DOHH2 (cell line): ENCODE measurements around the gene PSMB1.

ENCODE experiments used
- H3F3A ChIP-seq: fragments of 200-600 bp; sonication (generic), shearing (Covaris generic); 2 replicates; pipeline ENCODE4 v1.6.0; 2016; ENCODE audit warnings: antibody characterized with exemption, mild to moderate bottlenecking; ENCODE audit not compliant: control insufficient read depth, insufficient read depth
- H3K27ac ChIP-seq: fragments of 200-600 bp; sonication (generic); 2 replicates; pipeline ENCODE4 v1.5.1; 2014; ENCODE audit warnings: low read depth, mild to moderate bottlenecking, low read length, moderate library complexity
- H3K27me3 ChIP-seq: fragments of 200-600 bp; sonication (generic); 2 replicates; pipeline ENCODE4 v1.6.1; 2014; ENCODE audit warnings: mild to moderate bottlenecking, low read length, mixed read lengths; ENCODE audit not compliant: control insufficient read depth
- H3K36me3 ChIP-seq: fragments of 200-600 bp; sonication (generic); 2 replicates; pipeline ENCODE4 v1.6.1; 2014; ENCODE audit warnings: mild to moderate bottlenecking, low read length, moderate library complexity, mixed read lengths; ENCODE audit not compliant: control insufficient read depth
- H3K4me1 ChIP-seq: fragments of 200-600 bp; sonication (generic); 2 replicates; pipeline ENCODE4 v1.6.1; 2014; ENCODE audit warnings: mild to moderate bottlenecking, low read length, mixed read lengths; ENCODE audit not compliant: control insufficient read depth
- H3K4me2 ChIP-seq: fragments of 200-600 bp; sonication (generic); 2 replicates; pipeline ENCODE4 v1.6.0; 2014; ENCODE audit warnings: mild to moderate bottlenecking, low read length, moderate library complexity
- H3K4me3 ChIP-seq: fragments of 200-600 bp; sonication (generic); 2 replicates; pipeline ENCODE4 v1.5.1; 2014; ENCODE audit warnings: mild to moderate bottlenecking, low read length, mixed read lengths
- H3K79me2 ChIP-seq: fragments of 200-600 bp; sonication (generic); 2 replicates; pipeline ENCODE4 v1.6.1; 2014; ENCODE audit warnings: mild to moderate bottlenecking, low read length, mixed read lengths; ENCODE audit not compliant: control insufficient read depth
- H3K9me2 ChIP-seq: fragments of 200-600 bp; sonication (generic); replicated peaks from 2 replicates; pipeline ENCODE4 v1.6.1; 2014; ENCODE audit warnings: mild to moderate bottlenecking, low read length, mixed read lengths; ENCODE audit not compliant: control insufficient read depth
- H3K9me3 ChIP-seq: fragments of 200-600 bp; sonication (generic); 2 replicates; pipeline ENCODE4 v1.6.1; 2014; ENCODE audit warnings: antibody characterized with exemption, low read length, mixed read lengths; ENCODE audit not compliant: control insufficient read depth, insufficient read depth
- H4K20me1 ChIP-seq: fragments of 200-600 bp; sonication (generic); 2 replicates; pipeline ENCODE4 v1.6.0; 2014; ENCODE audit warnings: low read depth, mild to moderate bottlenecking, antibody characterized with exemption, low read length, moderate library complexity; ENCODE audit not compliant: control insufficient read depth, insufficient read depth
- EZH2phosphoT487 ChIP-seq: fragments of 200-600 bp; sonication (generic); IDR thresholded peaks from 2 replicates; pipeline ENCODE4 v1.6.1; 2017; ENCODE audit warnings: borderline replicate concordance, mild to moderate bottlenecking, antibody characterized with exemption, low read length, moderate library complexity, mixed read lengths
- TF ChIP-seq, protein P1 (sequence below): fragments of 200-600 bp; sonication (generic); IDR thresholded peaks from one replicate; pipeline ENCODE4 v1.5.1; 2014; ENCODE audit warnings: antibody characterized with exemption, mild to moderate bottlenecking, low read depth, low read length; ENCODE audit not compliant: poor library complexity, severe bottlenecking

Gene PSMB1

DNA sequence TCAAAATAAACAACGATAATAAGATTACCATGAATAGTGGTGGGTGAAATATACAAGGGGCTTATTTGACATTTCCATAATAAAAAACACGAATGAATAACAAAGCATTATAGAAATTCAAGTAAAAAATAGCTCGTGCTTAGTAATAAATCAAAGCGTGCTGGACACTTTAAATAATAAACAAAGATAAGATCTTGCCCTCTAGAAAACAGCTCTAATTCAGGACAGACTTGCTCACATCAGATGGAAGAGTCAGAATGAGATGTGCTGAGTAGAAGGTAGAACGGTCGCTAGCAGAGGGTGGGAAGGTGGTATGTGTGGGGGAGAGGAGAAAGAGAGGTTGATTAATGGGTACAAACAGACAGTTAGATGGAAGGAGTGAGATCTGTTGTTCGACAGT lies 27.3 kb downstream of the PSMB1 start:
- Histone ChIP-seq H3F3A (peaks cover 3% of the 10 kb centered on the region; the same call in 1 of the 2 replicates), H3K27me3 (no peaks in the 10 kb centered on the region), H3K4me3 (no peak overlapping the region), H3K9me2 (no peaks in the 10 kb centered on the region), H3K27ac (no peak overlapping the region), H3K9me3 (no peaks in the 10 kb centered on the region), H3K79me2 (no peaks in the 10 kb centered on the region), H4K20me1 (no peaks in the 10 kb centered on the region), H3K36me3 (no peaks in the 10 kb centered on the region), H3K4me2 (no peak overlapping the region), H3K4me1 (no peaks in the 10 kb centered on the region)
- TF ChIP-seq EZH2phosphoT487: no peak
- TF ChIP-seq, protein P1, sequence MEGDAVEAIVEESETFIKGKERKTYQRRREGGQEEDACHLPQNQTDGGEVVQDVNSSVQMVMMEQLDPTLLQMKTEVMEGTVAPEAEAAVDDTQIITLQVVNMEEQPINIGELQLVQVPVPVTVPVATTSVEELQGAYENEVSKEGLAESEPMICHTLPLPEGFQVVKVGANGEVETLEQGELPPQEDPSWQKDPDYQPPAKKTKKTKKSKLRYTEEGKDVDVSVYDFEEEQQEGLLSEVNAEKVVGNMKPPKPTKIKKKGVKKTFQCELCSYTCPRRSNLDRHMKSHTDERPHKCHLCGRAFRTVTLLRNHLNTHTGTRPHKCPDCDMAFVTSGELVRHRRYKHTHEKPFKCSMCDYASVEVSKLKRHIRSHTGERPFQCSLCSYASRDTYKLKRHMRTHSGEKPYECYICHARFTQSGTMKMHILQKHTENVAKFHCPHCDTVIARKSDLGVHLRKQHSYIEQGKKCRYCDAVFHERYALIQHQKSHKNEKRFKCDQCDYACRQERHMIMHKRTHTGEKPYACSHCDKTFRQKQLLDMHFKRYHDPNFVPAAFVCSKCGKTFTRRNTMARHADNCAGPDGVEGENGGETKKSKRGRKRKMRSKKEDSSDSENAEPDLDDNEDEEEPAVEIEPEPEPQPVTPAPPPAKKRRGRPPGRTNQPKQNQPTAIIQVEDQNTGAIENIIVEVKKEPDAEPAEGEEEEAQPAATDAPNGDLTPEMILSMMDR: no peak

DNA sequence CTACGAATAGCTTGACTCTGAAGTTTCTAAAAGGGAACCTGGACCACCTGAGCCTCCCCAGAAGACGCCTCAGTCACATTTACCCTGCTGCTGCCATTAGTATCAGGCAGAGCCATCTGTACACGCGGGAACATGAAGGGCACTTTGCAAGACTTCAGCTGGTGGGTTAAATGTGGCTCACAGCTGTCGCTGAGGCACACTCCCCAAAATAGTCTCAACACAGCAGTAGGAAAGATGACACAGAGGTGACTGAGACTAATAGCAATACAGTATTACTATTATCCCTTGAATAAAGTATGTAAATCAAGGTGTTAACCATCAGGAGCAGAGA lies 29.0 kb downstream of the PSMB1 start:
- peaks cover 10% of the 10 kb centered on the region for H3K27me3 ChIP-seq
- H3K4me1 ChIP-seq: no peaks in the 10 kb centered on the region
- H4K20me1 ChIP-seq: no peaks in the 10 kb centered on the region
- H3K9me2 ChIP-seq: no peaks in the 10 kb centered on the region
- H3K4me3 ChIP-seq: no peak overlapping the region
- no peak overlapping the region for H3K27ac ChIP-seq
- H3K9me3 ChIP-seq: no peaks in the 10 kb centered on the region
- H3F3A ChIP-seq: no peaks in the 10 kb centered on the region
- TF ChIP-seq EZH2phosphoT487: no peak
- TF ChIP-seq, protein P1: no peak
- H3K36me3 ChIP-seq: no peaks in the 10 kb centered on the region
- H3K4me2 ChIP-seq: no peak overlapping the region
- no peaks in the 10 kb centered on the region for H3K79me2 ChIP-seq

DNA sequence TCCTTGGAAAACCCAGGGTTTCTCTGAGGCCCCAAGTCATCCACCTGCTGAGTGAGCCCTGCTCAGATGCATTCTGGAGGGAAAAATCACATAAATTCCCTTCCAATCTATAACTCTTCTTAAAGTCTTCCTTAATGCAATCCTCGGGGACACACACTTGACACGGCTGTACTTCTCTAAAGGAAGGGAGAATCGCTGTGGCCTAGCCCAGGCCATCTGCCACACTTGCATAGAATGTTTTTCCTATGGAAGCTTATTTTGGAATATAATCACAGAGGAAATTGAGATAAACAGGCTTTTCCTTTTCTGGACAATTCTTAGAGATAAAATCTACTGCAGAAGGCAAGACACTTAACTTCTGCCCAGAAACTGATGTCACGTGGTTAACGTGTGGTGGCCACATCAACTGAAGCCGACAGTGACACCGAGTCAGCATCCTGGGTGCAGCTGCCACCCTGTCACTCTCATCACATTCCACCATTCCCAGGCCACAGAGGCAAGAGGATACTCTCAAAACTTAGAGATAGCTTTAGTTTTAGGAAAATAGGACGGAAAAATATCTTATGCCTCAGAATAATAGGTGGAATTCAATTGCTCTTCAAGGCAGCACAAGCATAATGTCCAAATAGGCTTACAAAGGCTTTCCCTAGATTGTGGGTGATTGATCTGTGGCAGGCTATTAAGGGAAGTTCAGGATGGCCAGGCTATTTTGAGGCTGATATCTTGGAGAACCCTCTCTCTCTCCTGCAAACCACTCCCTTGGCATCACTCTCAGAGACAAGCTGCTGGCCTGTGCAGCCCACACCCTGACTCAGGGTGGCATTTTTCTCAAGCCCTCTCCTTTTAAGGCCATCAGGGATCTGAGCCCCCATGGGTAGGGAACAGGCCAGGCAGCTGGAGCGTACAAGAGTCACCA lies 29.6 kb downstream of the PSMB1 start:
- TF ChIP-seq, protein P1: no peak
- no peak for TF ChIP-seq EZH2phosphoT487
- H3F3A ChIP-seq: no peaks in the 10 kb centered on the region
- no peak overlapping the region for H3K4me3 ChIP-seq
- no peak overlapping the region for H3K4me2 ChIP-seq
- no peak overlapping the region for H3K27ac ChIP-seq
- H4K20me1 ChIP-seq: no peaks in the 10 kb centered on the region
- no peaks in the 10 kb centered on the region for H3K36me3 ChIP-seq
- no peaks in the 10 kb centered on the region for H3K9me2 ChIP-seq
- H3K4me1 ChIP-seq: no peaks in the 10 kb centered on the region
- peaks cover 13% of the 10 kb centered on the region for H3K27me3 ChIP-seq
- H3K79me2 ChIP-seq: no peaks in the 10 kb centered on the region
- no peaks in the 10 kb centered on the region for H3K9me3 ChIP-seq
